Colonic mucosa (tissue), 4 donors: ENCODE data around the gene ZNF133. TPM values are rescaled to one million over a fixed set of nuclear protein-coding genes. Genes with fewer than 3 reads are reported as not detected.
A peak's percentile ranks its signal among the peaks of the same experiment; 100 is the strongest.
"Not testable (repeated sequence)": the region's sequence is repeated elsewhere in the genome, so short reads cannot be mapped to it uniquely, and the experiment has no call there.

Source experiments
- DNase-seq: peaks from one replicate; pipeline ENCODE4 v3.0.0-alpha.2; 2020
- H3K27ac ChIP-seq: fragments of 200-600 bp; one replicate; pipeline ENCODE4 v1.8.0; 2021
- H3K27me3 ChIP-seq: fragments of 200-600 bp; one replicate; pipeline ENCODE4 v1.8.0; 2021
- H3K36me3 ChIP-seq: fragments of 200-600 bp; one replicate; pipeline ENCODE4 v1.8.0; 2021
- H3K4me1 ChIP-seq: fragments of 200-600 bp; one replicate; pipeline ENCODE4 v1.8.0; 2021; ENCODE audit warnings: mild to moderate bottlenecking
- H3K4me3 ChIP-seq: fragments of 200-600 bp; one replicate; pipeline ENCODE4 v1.8.0; 2021
- H3K9ac ChIP-seq, 2 donors: one replicate each; pipeline ENCODE4 v1.7.0; 2013; ENCODE audit warnings: control low read depth in 2 of 2, low read depth in 2 of 2, low read length in 2 of 2
- H3K9me3 ChIP-seq: fragments of 200-600 bp; one replicate; pipeline ENCODE4 v1.8.0; 2021
- CTCF ChIP-seq: fragments of 200-600 bp; IDR thresholded peaks from one replicate; pipeline ENCODE4 v1.8.0; 2022; ENCODE audit warnings: antibody characterized with exemption, mild to moderate bottlenecking
- intact Hi-C: fragments of 100-400 bp; cut with DNase I; formaldehyde crosslinking; loops from one replicate; pipeline ENCODE4 v1.14.1; 2022
- total RNA-seq, 2 donors: library from RNA; stranded (reverse); fragmentation: NEBNext Ultra II Directional in 1 of 2; extraction: Animal tissue kit (Norgen Biotek cat#: 25700) in 1 of 2; gene quantifications; one replicate each; pipeline ENCODE4 v1.2.1, GENCODE V29; 2021
- donor health status: healthy.
- donor health status: DM: no; HTN: no; CAD: no.
- donor health status: DM: no; HTN: no; CAD: no.

ZNF133 gene
- total RNA-seq, 2 donors from 2014 or later, result 7.4 to 10.9 TPM

GRCh38 chr20:18272451-18272850 is 15.9 kb upstream of the ZNF133 start:
- Histone ChIP-seq H3K9ac (no peak overlapping the region), H3K9me3 (no peaks in the 10 kb centered on the region), H3K36me3 (no peaks in the 10 kb centered on the region), H3K27me3 (no peaks in the 10 kb centered on the region), H3K4me1 (no peaks in the 10 kb centered on the region), H3K27ac (no peak overlapping the region), H3K4me3 (no peak overlapping the region)
- no peak for DNase-seq
- intact Hi-C loops, result loop anchor here (10.0 kb wide), 1 partner anchor 248 kb away; no protein-coding TSS in a partner anchor
- no peak for TF ChIP-seq CTCF

- Histone ChIP-seq H3K4me1 (no peaks in the 10 kb centered on the region), H3K4me3 (no peak overlapping the region), H3K9ac (no peak overlapping the region), H3K36me3 (no peaks in the 10 kb centered on the region), H3K27me3 (no peaks in the 10 kb centered on the region), H3K9me3 (no peaks in the 10 kb centered on the region), H3K27ac (no peak overlapping the region)
- no peak for TF ChIP-seq CTCF
- intact Hi-C loops, result loop anchor here (10.0 kb wide), 1 partner anchor 249 kb away; no protein-coding TSS in a partner anchor
- DNase-seq, result no peak
These were observed 14.6 kb upstream of the ZNF133 start for GRCh38 chr20:18273738-18274137.

- not testable (repeated sequence) for H3K4me3 ChIP-seq, H3K4me1 ChIP-seq, H3K36me3 ChIP-seq, H3K9ac ChIP-seq, DNase-seq, H3K9me3 ChIP-seq, H3K27me3 ChIP-seq, H3K27ac ChIP-seq
- intact Hi-C loops, result loop anchor here (10.0 kb wide), 1 partner anchor 251 kb away; no protein-coding TSS in a partner anchor
These were observed 12.4 kb upstream of the ZNF133 start for GRCh38 chr20:18275960-18276359.

GRCh38 chr20:18276821-18277220 is 11.5 kb upstream of the ZNF133 start:
- H3K27me3 ChIP-seq, result no peaks in the 10 kb centered on the region
- no peaks in the 10 kb centered on the region for H3K9me3 ChIP-seq
- no peak overlapping the region for H3K27ac ChIP-seq
- intact Hi-C loops, result loop anchor here (10.0 kb wide), 1 partner anchor 252 kb away; no protein-coding TSS in a partner anchor
- no peak overlapping the region for H3K9ac ChIP-seq
- no peaks in the 10 kb centered on the region for H3K36me3 ChIP-seq
- TF ChIP-seq CTCF, result peak; percentile 70
- no peak overlapping the region for H3K4me3 ChIP-seq
- DNase-seq, result peak; percentile 80
- H3K4me1 ChIP-seq, result no peaks in the 10 kb centered on the region

GRCh38 chr20:18279242-18279641 is 9.1 kb upstream of the ZNF133 start:
- TF ChIP-seq CTCF, result no peak
- Histone ChIP-seq H3K27ac (no peak overlapping the region), H3K4me1 (no peaks in the 10 kb centered on the region), H3K27me3 (no peaks in the 10 kb centered on the region), H3K9ac (no peak overlapping the region), H3K9me3 (no peaks in the 10 kb centered on the region), H3K36me3 (no peaks in the 10 kb centered on the region), H3K4me3 (no peak overlapping the region)
- intact Hi-C loops, result loop anchor here (10.0 kb wide), 1 partner anchor 254 kb away; no protein-coding TSS in a partner anchor
- DNase-seq, result no peak

- Histone ChIP-seq H3K4me1 (no peaks in the 10 kb centered on the region), H3K9me3 (no peaks in the 10 kb centered on the region), H3K36me3 (no peaks in the 10 kb centered on the region), H3K4me3 (no peak overlapping the region), H3K9ac (no peak overlapping the region), H3K27ac (no peak overlapping the region), H3K27me3 (no peaks in the 10 kb centered on the region)
- DNase-seq, result no peak
- TF ChIP-seq CTCF, result no peak
- intact Hi-C loops, result no loop called here
These were observed 3.4 kb upstream of the ZNF133 start for GRCh38 chr20:18284805-18285533.
